ENCODE data around the gene LZTFL1.

DNA sequence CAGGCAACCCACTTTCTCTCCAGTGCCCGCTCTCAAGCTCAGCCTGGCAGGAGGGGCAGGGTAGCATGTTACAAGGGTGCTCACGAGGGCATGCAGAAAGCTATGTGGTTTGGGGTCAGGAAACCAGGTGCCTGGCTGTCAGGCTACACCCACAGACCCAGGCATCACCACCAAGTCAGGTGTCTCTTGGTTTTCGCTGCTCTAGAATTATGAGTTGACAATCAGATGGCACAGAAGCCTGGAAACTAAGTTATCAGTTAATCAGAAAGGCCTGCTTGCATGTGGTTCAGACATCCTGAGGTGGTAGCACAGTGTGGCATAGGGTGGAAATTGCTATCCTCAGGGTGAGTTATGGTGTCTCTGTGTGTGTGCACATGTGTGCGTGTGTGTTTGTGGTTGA is 28.2 kb upstream of the LZTFL1 start:
- TF ChIP-seq EZH2 (IDR thresholded peaks at IDR 0.05; ENCODE audit: borderline replicate concordance, low read depth, low read length, poor library complexity, severe bottlenecking), result no peak
- TF ChIP-seq CTCF (conservative IDR thresholded peaks at IDR 0.05; ENCODE audit: low read depth, low read length), result no peak
